IMR-90 (cell line): ENCODE results near the gene GM2A. TPM values are rescaled to one million over a fixed set of nuclear protein-coding genes. Genes with fewer than 3 reads are reported as not detected.
A peak's percentile ranks its signal among the peaks of the same experiment; 100 is the strongest.

Experiments used
- ATAC-seq: fragments of 200-7000 bp; cut with Tn5 transposase; 2 replicates; pipeline ENCODE4 v1.9.1; 2020; ENCODE audit warnings: low read depth, mild to moderate bottlenecking, moderate library complexity
- BruUV-seq: library from RNA; stranded (reverse); fragments of 400-500 nt; replicated peaks from 2 replicates; lab custom pipeline; 2021; lab: Mats Ljungman, UMichigan
- CTCF ChIA-PET: fragments of 300-600 bp; formaldehyde crosslinking; extraction: SDS; loops from one replicate; lab custom pipeline; 2021; ENCODE audit warnings: antibody characterized with exemption; lab: Yijun Ruan, JAX
- POLR2A ChIA-PET: fragments of 300-600 bp; sonication (Branson Sonifier 250); formaldehyde crosslinking; loops from one replicate; lab custom pipeline; 2022; ENCODE audit warnings: antibody characterized with exemption; ENCODE audit not compliant: unreplicated experiment; lab: Charles Lee
- DNase-seq: peaks from one replicate; pipeline ENCODE4 v3.0.0; 2013
- H2AFZ ChIP-seq: replicated peaks from 2 replicates; pipeline ENCODE3; 2013; ENCODE audit warnings: low read length, mild to moderate bottlenecking; ENCODE audit not compliant: poor library complexity
- H2AK5ac ChIP-seq: 2 replicates; pipeline ENCODE4 v1.6.1; 2013; ENCODE audit warnings: low read depth, low read length, inconsistent platforms
- H2AK9ac ChIP-seq: replicated peaks from 2 replicates; pipeline ENCODE3; 2013; ENCODE audit warnings: mild to moderate bottlenecking, low read depth, low read length, moderate library complexity; ENCODE audit not compliant: poor library complexity
- H2BK120ac ChIP-seq: 2 replicates; pipeline ENCODE4 v1.6.1; 2013; ENCODE audit warnings: low read depth, low read length, inconsistent platforms
- H2BK15ac ChIP-seq: 3 replicates; pipeline ENCODE4 v1.6.1; 2013; ENCODE audit warnings: low read depth, low read length, inconsistent platforms
- H2BK20ac ChIP-seq: 2 replicates; pipeline ENCODE4 v1.6.1; 2013; ENCODE audit warnings: low read depth, mild to moderate bottlenecking, inconsistent platforms, low read length, moderate library complexity
- H2BK5ac ChIP-seq: 2 replicates; pipeline ENCODE4 v1.6.1; 2013; ENCODE audit warnings: mild to moderate bottlenecking, low read depth, low read length, inconsistent platforms; ENCODE audit not compliant: poor library complexity, severe bottlenecking
- H3K14ac ChIP-seq: replicated peaks from 2 replicates; pipeline ENCODE4 v1.6.1; 2013; ENCODE audit warnings: low read depth, low read length, inconsistent platforms
- H3K18ac ChIP-seq: 2 replicates; pipeline ENCODE4 v1.6.1; 2013; ENCODE audit warnings: low read depth, low read length, control low read depth
- H3K23ac ChIP-seq: 2 replicates; pipeline ENCODE4 v1.6.1; 2013; ENCODE audit warnings: low read depth, low read length, inconsistent platforms
- H3K27ac ChIP-seq: 2 replicates; pipeline ENCODE4 v1.5.1; 2013; ENCODE audit warnings: mild to moderate bottlenecking, control low read depth, low read length; ENCODE audit not compliant: insufficient read depth
- H3K27me3 ChIP-seq: 2 replicates; pipeline ENCODE4 v1.6.1; 2013; ENCODE audit warnings: low read length; ENCODE audit not compliant: control insufficient read depth, insufficient read depth
- H3K36me3 ChIP-seq: 2 replicates; pipeline ENCODE4 v1.6.1; 2013; ENCODE audit warnings: low read length, mixed read lengths; ENCODE audit not compliant: control insufficient read depth, insufficient read depth
- H3K4ac ChIP-seq: 2 replicates; pipeline ENCODE4 v1.6.1; 2013; ENCODE audit warnings: low read depth, low read length, inconsistent platforms
- H3K4me1 ChIP-seq: 2 replicates; pipeline ENCODE4 v1.6.1; 2013; ENCODE audit warnings: low read length, mixed read lengths; ENCODE audit not compliant: control insufficient read depth, insufficient read depth
- H3K4me2 ChIP-seq: 2 replicates; pipeline ENCODE4 v1.6.1; 2013; ENCODE audit warnings: low read depth, mild to moderate bottlenecking, control low read depth, low read length, moderate library complexity
- H3K4me3 ChIP-seq: 2 replicates; pipeline ENCODE4 v1.5.1; 2013; ENCODE audit warnings: low read depth, mild to moderate bottlenecking, control low read depth, low read length, moderate library complexity; ENCODE audit not compliant: insufficient read depth
- H3K56ac ChIP-seq: 2 replicates; pipeline ENCODE4 v1.6.1; 2013; ENCODE audit warnings: low read length, inconsistent platforms; ENCODE audit not compliant: insufficient read depth; ENCODE audit errors: extremely low read depth
- H3K79me1 ChIP-seq, 2 experiments: 2 replicates each; pipeline ENCODE4 v1.6.1; 2013; ENCODE audit warnings: low read length in 2 of 2, inconsistent platforms in 1 of 2, low read depth in 1 of 2
- H3K9ac ChIP-seq: 2 replicates; pipeline ENCODE4 v1.6.1; 2013; ENCODE audit warnings: low read depth, low read length, control low read depth
- H3K9me1 ChIP-seq: 2 replicates; pipeline ENCODE4 v1.6.1; 2013; ENCODE audit warnings: low read length, inconsistent platforms; ENCODE audit not compliant: insufficient read depth
- H3K9me3 ChIP-seq: 2 replicates; pipeline ENCODE4 v1.6.1; 2013; ENCODE audit warnings: low read length; ENCODE audit not compliant: control insufficient read depth, insufficient read depth
- H4K20me1 ChIP-seq: 2 replicates; pipeline ENCODE4 v1.6.1; 2013; ENCODE audit warnings: low read length, inconsistent platforms; ENCODE audit not compliant: insufficient read depth
- H4K5ac ChIP-seq: 2 replicates; pipeline ENCODE4 v1.6.1; 2013; ENCODE audit warnings: mild to moderate bottlenecking, low read depth, low read length, control low read depth
- H4K8ac ChIP-seq, 2 experiments: 2 replicates each; pipeline ENCODE4 v1.6.1; 2013; ENCODE audit warnings: low read depth in 2 of 2, low read length in 2 of 2, control low read depth in 1 of 2, inconsistent platforms in 1 of 2
- H4K91ac ChIP-seq: 2 replicates; pipeline ENCODE4 v1.6.1; 2013; ENCODE audit warnings: low read depth, low read length, inconsistent platforms; ENCODE audit not compliant: insufficient read depth
- MAZ ChIP-seq: IDR thresholded peaks from 2 replicates; pipeline ENCODE4 v1.6.1; 2012; ENCODE audit warnings: low read depth, mild to moderate bottlenecking, low read length, improper control_type of control experiment, moderate library complexity, borderline replicate concordance
- SMC3 ChIP-seq: fragments of 150-350 bp; IDR thresholded peaks from 2 replicates; pipeline ENCODE4 v1.6.1; 2016; ENCODE audit warnings: low read depth, mild to moderate bottlenecking, antibody characterized with exemption, low read length, moderate library complexity
- USF2 ChIP-seq: fragments of 150-350 bp; IDR thresholded peaks from 2 replicates; pipeline ENCODE4 v1.6.1; 2017; ENCODE audit warnings: mild to moderate bottlenecking, antibody characterized with exemption, low read length, low read depth
- WGBS, 2 experiments: methylation state at CpG; one replicate each; pipeline versions ENCODE4 v1.1.5 to v1.1.7; 2013; ENCODE audit warnings: missing lambda C conversion rate in 2 of 2; ENCODE audit not compliant: insufficient read length in 1 of 2; ENCODE audit errors: extremely low coverage in 2 of 2; 5-methylcytosine and 5-hydroxymethylcytosine counted together
- dilution Hi-C: fragments of 300-500 bp; cut with HindIII; formaldehyde crosslinking; loops from one replicate; pipeline ENCODE4 v1.14.3; 2018; ENCODE audit warnings: low sequenced_read_pairs; ENCODE audit not compliant: unreplicated experiment
- in situ Hi-C: fragments of 300-500 bp; cut with MboI; formaldehyde crosslinking; loops from 3 replicates; pipeline ENCODE4 v1.14.3; 2019; ENCODE audit warnings: low sequenced_read_pairs, inconsistent platforms, mixed read lengths
- intact Hi-C: fragments of 100-400 bp; cut with micrococcal nuclease; formaldehyde crosslinking; loops from 2 replicates; pipeline ENCODE4 v1.10.0; 2022
- polyA plus RNA-seq, 3 experiments: library from polyadenylated mRNA; depleted of rRNA; stranded (reverse); fragments of >200 nt; gene quantifications; 2 replicates each; pipeline ENCODE4 v1.2.3, GENCODE V29; 2012; ENCODE audit warnings: low replicate concordance in 1 of 3
- total RNA-seq: library from RNA; depleted of rRNA; stranded (reverse); fragments of >200 nt; gene quantifications from 2 replicates; pipeline ENCODE4 v1.2.3, GENCODE V29; 2012

The GM2A gene
- total and polyA plus RNA-seq, 2 of the 4 experiments (the other 2 are of a cell fraction) = 13.8 to 18.5 TPM

GRCh38 chr5:151222054-151222789 is 30.8 kb upstream of the GM2A start (continued):
- TF ChIP-seq USF2 = no peak

GRCh38 chr5:151222790-151223446 is 30.1 kb upstream of the GM2A start:
- Histone ChIP-seq H4K8ac (no peak overlapping the region), H3K23ac (no peak overlapping the region), H3K9me1 (peaks cover 4% of the 10 kb centered on the region; the same call in 1 of the 2 replicates), H3K4ac (no peak overlapping the region), H4K20me1 (no peaks in the 10 kb centered on the region; the same call in 1 of the 2 replicates), H3K36me3 (no peaks in the 10 kb centered on the region), H3K14ac (no peak overlapping the region), H3K79me1 (no peaks in the 10 kb centered on the region), H3K4me3 (no peak overlapping the region), H3K56ac (no peak overlapping the region), H2AK5ac (no peak overlapping the region), H3K27ac (no peak overlapping the region), H2AK9ac (peak overlapping the region; percentile 4), H2BK5ac (no peak overlapping the region), H3K27me3 (peaks cover 6% of the 10 kb centered on the region), H3K4me2 (peak overlapping the region; percentile 11; the same call in 1 of the 2 replicates), H2BK120ac (no peak overlapping the region), H4K91ac (no peak overlapping the region), H2BK20ac (no peak overlapping the region), H2AFZ (peak overlapping the region; percentile 85), H3K18ac (no peak overlapping the region), H3K9ac (no peak overlapping the region), H3K4me1 (peaks cover 5% of the 10 kb centered on the region), H4K5ac (no peak overlapping the region), H2BK15ac (no peak overlapping the region), H3K9me3 (no peaks in the 10 kb centered on the region)
- dilution Hi-C loops (no loop called here), intact Hi-C loops (loop anchor here (5.0 kb wide), 1 partner anchor 41 kb away; no protein-coding TSS in a partner anchor), in situ Hi-C loops (no loop called here)
- no TSS peak for BruUV-seq
- WGBS, 2 experiments = 51% methylated on average over 2 of the region's 4 CpGs; no CpG with 5 or more reads in 1 of the 2 experiments
- no peak for DNase-seq
- CTCF ChIA-PET = interaction anchor here (0.6 to 2.2 kb wide), 2 partner anchors 16 to 422 kb away, joined by 3 to 10 read pairs; no protein-coding TSS in a partner anchor
- ATAC-seq = no peak
- no peak for TF ChIP-seq SMC3
- no peak for TF ChIP-seq MAZ
- POLR2A ChIA-PET = no interaction called here
